Mesenteric fat pad (tissue), 1 donor: ENCODE results near the gene TBL1Y. TPM values are rescaled to one million over a fixed set of nuclear protein-coding genes. Genes with fewer than 3 reads are reported as not detected.
"Not testable (repeated sequence)": the region's sequence is repeated elsewhere in the genome, so short reads cannot be mapped to it uniquely, and the experiment has no call there.

Experiments used
- DNase-seq: peaks from one replicate; pipeline ENCODE4 v3.0.0-alpha.2; 2020; ENCODE audit warnings: low spot score
- total RNA-seq: library from RNA; stranded (reverse); fragmentation: NEBNext Ultra II Directional; extraction: Animal tissue kit (Norgen Biotek cat#: 25700); gene quantifications from one replicate; pipeline ENCODE4 v1.2.1, GENCODE V29; 2021
- donor health status: DM: yes; HTN: yes; CAD: no.

The TBL1Y gene
- total RNA-seq, 1 donor from 2014 or later: not detected

DNA sequence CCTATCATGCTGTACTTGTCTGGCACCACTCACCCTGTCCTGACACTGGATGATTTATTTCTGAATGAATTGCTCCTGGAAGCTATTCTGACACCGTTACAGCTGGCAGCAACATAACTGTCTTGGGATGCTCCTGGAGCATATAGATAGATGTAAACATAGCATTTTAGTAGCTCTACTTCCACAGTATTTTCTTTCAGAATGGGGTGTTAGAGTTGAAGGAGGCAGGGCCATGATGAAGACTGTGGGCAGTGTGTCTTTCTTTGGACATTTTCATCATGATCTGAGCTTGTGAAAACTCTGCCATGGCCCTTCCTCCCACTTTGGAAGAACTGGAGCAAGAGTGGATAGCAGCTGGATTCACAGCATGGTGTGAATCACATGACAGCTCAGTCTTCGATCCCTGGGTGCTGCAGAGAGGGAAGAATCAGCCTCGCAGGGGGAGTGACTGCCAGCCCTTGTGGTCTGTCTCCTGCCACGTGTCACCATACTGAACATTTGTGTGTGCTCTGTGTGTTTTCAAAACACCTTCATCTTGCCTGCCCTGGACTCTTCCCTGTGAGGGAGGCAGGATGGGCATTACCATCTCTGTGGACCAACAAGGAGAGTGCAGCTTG is 61.9 kb downstream of the TBL1Y start:
- no peak for DNase-seq

DNA sequence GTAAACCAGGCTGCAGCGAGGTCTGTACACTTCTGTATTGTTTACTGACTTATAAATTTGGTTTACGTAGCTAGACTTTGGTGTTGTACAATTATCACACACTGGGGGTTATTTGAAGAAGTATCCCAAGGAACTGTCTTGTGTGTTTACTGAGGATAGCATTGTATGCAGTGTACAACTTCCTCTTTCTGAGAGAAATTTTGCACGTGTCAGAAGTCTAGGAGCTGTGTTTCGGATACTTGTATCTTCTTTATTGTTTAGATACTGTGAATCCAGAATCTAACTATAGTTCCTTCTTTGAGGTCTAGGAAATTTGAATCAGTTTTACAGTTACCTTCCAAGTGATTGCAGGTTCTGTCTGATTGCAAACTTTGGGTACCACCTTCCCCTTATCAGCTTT is 64.5 kb downstream of the TBL1Y start:
- no peak for DNase-seq

GRCh38 chrY:6977783-6978182 is 67.3 kb downstream of the TBL1Y start:
- DNase-seq: no peak

DNA sequence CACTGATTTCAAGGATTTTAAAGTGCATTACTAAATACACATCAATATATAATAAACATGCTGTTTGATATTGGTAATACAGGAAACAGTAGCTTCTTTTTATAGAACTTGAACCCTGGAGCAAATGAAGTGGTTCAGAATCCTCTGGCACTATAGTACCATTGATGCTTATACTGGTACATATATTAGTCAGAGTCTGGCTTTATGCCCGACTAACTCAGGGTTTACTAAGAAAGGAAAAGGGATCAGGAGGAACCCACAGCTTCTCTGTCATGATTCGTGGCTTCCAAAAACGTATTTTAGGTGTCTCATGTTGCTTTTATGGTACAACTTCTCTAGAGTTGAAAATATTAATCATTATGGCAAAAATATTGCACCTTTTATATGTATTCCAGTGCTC is 72.7 kb downstream of the TBL1Y start:
- DNase-seq: no peak

GRCh38 chrY:6987811-6988210 is 77.3 kb downstream of the TBL1Y start:
- no peak for DNase-seq

DNA sequence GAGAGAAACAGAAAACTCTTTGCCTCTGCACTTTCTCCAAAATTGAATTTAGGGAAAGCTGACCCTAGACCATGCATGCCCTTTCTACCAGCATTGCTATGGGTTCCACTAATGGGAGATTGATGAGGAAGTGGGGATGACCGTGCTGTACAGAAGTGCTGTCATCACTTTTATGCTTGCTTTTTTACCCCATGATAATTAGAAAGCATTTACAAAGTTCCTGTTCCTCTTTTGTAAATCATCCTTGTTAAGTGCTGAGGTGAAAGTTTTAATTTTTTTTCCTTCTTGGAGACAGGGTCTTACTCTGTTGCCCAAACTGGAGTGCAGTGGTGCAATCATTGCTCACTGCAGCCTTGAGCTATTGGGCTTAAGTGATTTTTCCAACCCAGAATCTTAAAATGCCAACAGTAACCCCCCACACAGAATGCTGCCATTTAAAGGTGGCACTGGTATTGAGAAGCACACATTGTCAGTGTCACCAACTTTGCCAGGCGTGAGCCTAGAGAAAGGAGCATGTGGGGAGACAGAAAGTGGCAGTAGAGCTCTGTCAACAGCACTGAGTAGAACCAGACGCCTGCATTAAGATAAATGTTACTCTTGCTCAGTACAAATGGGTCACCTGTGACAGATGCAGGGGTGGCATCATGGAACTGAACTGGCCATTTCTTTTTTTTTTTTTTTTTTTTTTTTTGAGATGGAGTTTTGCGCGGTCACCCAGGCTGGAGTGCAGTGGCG is 79.6 kb downstream of the TBL1Y start:
- DNase-seq: no peak

DNA sequence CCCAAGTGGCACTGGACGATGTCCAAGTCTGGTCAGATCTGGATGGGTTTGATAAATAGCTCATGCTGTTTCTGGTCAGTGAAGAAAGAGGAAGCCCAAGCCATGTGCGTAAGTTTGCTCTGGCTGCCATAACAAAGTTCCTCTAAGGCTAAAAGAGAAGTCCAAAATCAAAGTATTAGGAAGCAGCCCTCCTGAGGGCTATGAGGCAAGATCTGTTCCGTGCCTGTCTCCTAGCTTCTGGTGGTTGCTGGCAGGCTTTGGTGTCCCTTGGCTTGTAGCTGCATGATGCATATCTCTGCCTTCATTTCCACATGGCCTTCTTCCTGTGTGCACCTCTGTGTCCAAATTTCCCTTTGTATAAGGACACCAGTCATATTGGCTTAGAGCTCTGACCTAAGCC is 81.5 kb downstream of the TBL1Y start:
- no peak for DNase-seq

- DNase-seq: no peak
Observed at GRCh38 chrY:6995987-6996386, 85.5 kb downstream of the TBL1Y start.

GRCh38 chrY:6997503-6998066 is 87.1 kb downstream of the TBL1Y start:
- no peak for DNase-seq

DNA sequence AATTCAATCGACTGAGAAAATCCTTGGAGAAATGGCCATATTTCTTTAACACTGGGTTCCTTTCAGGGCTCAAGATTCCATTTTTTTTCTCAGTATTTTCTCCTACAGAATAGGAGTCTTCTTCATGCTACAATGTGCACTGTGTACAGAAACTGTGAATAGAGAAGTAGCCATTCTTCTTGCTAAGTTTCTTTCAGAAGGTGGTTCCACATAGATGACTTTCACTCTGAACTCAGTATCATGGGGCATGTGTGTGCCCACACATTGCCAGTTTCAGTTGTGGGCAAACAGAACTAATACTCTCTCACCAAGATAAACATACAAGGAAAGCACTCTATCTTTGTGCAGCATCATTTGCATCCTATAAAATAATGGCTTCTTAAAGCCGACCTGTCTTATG is 89.4 kb downstream of the TBL1Y start:
- no peak for DNase-seq

DNA sequence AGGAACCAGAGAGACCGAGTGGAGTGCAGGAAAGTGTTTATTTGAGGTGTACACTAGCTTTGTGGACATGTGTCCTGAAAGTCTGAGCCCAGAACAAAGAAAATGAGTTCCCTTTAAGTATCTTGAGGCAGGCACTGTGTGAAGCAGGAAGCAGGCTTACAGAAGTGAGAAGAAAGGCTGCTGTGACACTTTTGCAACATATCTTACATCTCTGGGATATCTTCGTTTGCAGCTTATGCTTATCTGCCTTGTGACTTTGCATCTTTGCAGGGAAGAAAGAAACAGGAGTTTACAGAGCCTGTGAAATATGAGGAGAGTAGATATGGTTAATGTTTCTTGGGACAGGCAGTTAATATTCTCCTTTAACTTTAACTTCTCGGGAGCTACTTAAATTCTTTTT is 92.1 kb downstream of the TBL1Y start:
- DNase-seq: no peak

GRCh38 chrY:7007911-7008310 is 97.4 kb downstream of the TBL1Y start:
- no peak for DNase-seq

DNA sequence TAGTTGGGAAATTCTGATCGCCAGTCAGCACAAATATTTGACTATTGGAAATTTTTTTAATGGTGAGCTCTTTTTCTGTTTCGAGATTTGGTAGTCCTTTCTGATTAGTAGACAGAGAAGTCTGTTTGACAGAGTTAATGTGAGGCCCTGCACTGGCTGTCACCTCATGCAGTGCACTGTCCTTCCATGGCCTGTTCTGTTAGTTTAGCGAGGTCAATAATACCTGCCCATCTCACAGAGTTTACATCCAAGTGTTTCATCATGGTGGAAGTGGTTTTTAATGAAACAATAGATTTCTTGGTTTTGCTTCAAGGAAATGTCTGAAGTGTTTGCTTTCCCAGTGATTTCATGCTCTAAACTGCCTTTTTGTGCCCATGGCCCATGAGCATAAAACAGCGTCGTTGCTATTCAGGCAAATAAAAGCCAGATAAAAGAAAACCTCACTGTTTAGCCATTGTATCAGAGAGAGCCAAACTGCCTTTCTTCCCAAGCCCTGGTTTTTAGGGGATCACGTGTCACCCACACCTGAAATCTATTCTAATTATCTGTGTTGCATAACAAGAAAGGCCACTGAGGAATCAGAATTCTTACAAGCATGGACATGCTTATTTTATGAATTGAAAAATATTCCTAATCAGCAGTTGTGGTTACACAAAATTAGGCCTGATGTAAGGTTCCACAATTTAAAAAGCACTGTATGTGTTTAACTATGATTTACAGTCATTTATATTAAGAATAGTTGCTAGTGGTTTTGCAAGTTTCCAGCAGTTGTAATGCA is 98.3 kb downstream of the TBL1Y start:
- no peak for DNase-seq

DNA sequence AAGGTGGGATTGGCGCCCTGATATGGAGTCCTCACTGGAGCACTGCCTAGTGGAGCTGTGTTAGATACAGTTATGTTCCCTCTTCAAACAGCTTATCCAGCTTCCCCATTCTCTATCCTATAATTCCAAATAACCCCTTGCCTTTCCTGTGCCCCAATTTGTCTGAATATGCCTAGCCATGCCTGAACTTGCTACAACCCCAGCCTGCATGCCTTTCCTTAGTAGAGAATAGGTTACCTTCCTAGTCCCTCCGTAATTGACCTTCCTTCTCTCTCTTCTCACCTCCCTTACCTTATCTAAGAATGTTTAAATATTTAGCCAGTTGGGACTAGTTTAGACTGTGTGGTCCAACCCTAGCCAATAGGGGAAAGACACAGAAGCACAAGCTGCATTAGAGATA is 102.6 kb downstream of the TBL1Y start:
- no peak for DNase-seq

- DNase-seq: no peak
Observed at GRCh38 chrY:7016521-7016920, 106.0 kb downstream of the TBL1Y start.

- DNase-seq: no peak
Observed at GRCh38 chrY:7017244-7018080, 107.0 kb downstream of the TBL1Y start.

- DNase-seq: no peak
Observed at GRCh38 chrY:7039037-7039436, 128.5 kb downstream of the TBL1Y start.

GRCh38 chrY:7040662-7041061 is 130.2 kb downstream of the TBL1Y start:
- DNase-seq: no peak

GRCh38 chrY:7041983-7042382 is 131.5 kb downstream of the TBL1Y start:
- no peak for DNase-seq

DNA sequence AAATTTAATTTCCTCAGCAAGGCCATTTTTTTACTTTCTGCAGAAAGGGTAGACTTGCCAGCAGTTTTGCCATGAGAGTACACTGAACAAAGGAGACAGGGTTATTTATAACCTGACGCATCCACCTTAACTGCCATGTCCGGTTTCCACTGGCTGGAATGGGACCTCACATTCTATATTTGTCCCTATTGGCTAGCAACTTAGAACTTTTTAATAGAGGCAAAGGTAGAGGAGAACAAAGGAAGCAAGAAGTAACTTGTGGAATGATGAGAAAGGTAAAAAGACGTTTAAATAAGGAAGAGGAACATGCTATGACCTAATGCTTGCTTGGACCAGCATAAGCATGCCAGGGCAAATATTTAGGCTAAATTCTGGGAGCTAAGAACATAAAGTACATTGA is 142.0 kb downstream of the TBL1Y start:
- DNase-seq: not testable (repeated sequence)

DNA sequence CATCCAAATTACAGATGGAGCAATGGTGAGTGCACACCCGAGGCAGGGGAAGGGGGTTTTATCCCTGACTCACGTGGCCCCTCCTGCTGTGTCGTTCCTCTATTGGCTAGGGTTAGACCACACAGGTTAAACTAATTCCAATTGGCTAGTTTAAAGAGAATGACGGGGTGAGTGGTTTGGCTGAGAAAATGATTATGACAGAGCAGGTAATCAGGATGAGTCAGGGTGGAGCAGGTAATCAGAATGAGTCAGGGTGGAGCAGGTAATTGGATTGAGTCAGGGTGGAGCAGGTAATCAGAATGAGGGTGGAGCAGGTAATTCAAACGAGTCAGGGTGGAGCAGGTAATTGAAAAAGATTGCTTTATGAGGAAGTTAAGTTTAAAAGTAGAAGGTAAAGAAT is 146.4 kb downstream of the TBL1Y start:
- DNase-seq: no peak
